IPS-20b (cell line): ENCODE measurements around the gene TPSG1.
"Not testable (repeated sequence)": the region's sequence is repeated elsewhere in the genome, so short reads cannot be mapped to it uniquely, and the experiment has no call there.

Source experiments
- H3K27ac ChIP-seq: one replicate; pipeline ENCODE4 v1.5.1; 2013; ENCODE audit warnings: low read length
- H3K27me3 ChIP-seq: 2 replicates; pipeline ENCODE4 v1.6.1; 2013; ENCODE audit warnings: mild to moderate bottlenecking, low read length, inconsistent platforms; ENCODE audit not compliant: insufficient read depth
- H3K36me3 ChIP-seq: 2 replicates; pipeline ENCODE4 v1.6.1; 2013; ENCODE audit warnings: low read depth, mild to moderate bottlenecking, inconsistent platforms, low read length, moderate library complexity; ENCODE audit not compliant: insufficient read depth
- H3K4me1 ChIP-seq: 2 replicates; pipeline ENCODE4 v1.6.1; 2013; ENCODE audit warnings: mild to moderate bottlenecking, control low read depth, inconsistent platforms, low read length, moderate library complexity; ENCODE audit not compliant: insufficient read depth
- H3K4me3 ChIP-seq: 2 replicates; pipeline ENCODE4 v1.5.1; 2013; ENCODE audit warnings: mild to moderate bottlenecking, low read length, inconsistent platforms
- H3K9ac ChIP-seq: 2 replicates; pipeline ENCODE4 v1.6.1; 2013; ENCODE audit warnings: low read depth, mild to moderate bottlenecking, inconsistent platforms, low read length, moderate library complexity
- H3K9me3 ChIP-seq: 2 replicates; pipeline ENCODE4 v1.6.1; 2013; ENCODE audit warnings: mild to moderate bottlenecking, low read depth, low read length, inconsistent platforms; ENCODE audit not compliant: insufficient read depth

TPSG1 gene

DNA sequence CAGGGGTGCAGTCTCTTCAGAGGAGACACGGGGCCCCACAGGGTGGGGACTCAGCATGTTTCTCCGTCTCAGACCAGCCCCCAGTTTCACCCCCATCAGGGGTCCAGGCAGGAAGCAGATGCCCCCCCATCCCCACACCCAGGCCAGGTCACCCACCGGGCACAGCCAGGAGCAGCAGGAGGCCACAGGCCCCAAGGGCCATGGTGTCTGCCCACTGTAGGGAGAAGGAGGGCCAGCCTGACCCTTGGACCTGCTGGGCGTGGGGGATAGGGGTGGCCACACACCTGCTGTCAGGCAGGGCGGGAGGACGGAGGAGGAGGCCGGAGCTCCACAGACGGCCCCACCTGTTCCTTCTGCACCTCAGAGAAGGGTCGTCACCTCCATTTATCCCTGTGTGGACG, at the start of gene TPSG1:
TSS of gene TPSG1 (minus strand) at position 218 of the 401 bp plus-strand sequence. CDS start at position 202, 16 bp downstream.
- H3K4me3 ChIP-seq: no peak within 1 kb of the TSS
- 0 out of 2 replicates have a peak, but pooled peaks cover 5% of the 10 kb centered on the region for H3K36me3 ChIP-seq
- no peak within 1 kb of the TSS for H3K9ac ChIP-seq
- H3K27ac ChIP-seq: no peak within 1 kb of the TSS
- H3K9me3 ChIP-seq: no peaks in the 10 kb centered on the region
- no peaks in the 10 kb centered on the region for H3K27me3 ChIP-seq
- no peaks in the 10 kb centered on the region for H3K4me1 ChIP-seq

DNA sequence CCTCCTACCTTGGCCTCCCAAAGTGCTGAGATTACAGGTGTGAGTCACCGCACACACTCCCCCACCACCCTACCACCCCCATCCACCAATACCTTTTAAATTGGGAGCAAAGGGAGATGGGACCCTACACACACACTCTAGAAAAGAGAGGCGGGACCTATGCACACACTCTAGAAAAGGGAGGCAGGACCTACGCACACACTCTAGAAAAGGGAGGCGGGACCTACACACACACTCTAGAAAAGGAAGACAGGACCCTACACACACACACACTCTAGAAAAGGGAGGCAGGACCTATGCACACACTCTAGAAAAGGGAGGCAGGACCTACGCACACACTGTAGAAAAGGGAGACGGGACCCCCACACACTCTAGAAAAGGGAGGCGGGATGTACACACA, 49.7 kb upstream of the TPSG1 start:
- Histone ChIP-seq H3K27me3 (no peaks in the 10 kb centered on the region), H3K9ac (no peak overlapping the region), H3K4me1 (no peaks in the 10 kb centered on the region), H3K36me3 (no peaks in the 10 kb centered on the region), H3K27ac (no peak overlapping the region), H3K9me3 (no peaks in the 10 kb centered on the region), H3K4me3 (no peak overlapping the region)

DNA sequence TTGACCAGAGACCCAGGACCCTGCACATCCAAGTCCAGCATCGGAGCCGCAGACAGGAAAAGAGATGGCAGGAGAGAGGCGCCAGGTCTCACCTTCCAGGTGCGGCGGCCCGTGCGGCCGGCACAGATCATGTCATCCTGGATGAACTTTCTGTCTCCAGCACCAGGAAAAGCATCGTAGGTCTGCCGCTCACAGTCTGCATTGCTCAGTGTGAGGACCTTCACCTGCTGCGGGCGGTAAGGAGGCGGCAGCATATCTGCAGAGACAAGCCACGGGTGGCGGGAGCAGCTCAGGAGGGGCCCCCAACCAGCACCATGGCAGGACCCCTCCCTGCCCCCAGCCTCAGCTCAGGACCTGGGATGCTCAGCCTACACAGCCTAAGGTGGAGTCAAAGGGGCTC, 48.7 kb upstream of the TPSG1 start:
- Histone ChIP-seq H3K36me3 (no peaks in the 10 kb centered on the region), H3K27me3 (no peaks in the 10 kb centered on the region), H3K4me3 (no peak overlapping the region), H3K9me3 (no peaks in the 10 kb centered on the region), H3K9ac (no peak overlapping the region), H3K4me1 (no peaks in the 10 kb centered on the region), H3K27ac (no peak overlapping the region)

DNA sequence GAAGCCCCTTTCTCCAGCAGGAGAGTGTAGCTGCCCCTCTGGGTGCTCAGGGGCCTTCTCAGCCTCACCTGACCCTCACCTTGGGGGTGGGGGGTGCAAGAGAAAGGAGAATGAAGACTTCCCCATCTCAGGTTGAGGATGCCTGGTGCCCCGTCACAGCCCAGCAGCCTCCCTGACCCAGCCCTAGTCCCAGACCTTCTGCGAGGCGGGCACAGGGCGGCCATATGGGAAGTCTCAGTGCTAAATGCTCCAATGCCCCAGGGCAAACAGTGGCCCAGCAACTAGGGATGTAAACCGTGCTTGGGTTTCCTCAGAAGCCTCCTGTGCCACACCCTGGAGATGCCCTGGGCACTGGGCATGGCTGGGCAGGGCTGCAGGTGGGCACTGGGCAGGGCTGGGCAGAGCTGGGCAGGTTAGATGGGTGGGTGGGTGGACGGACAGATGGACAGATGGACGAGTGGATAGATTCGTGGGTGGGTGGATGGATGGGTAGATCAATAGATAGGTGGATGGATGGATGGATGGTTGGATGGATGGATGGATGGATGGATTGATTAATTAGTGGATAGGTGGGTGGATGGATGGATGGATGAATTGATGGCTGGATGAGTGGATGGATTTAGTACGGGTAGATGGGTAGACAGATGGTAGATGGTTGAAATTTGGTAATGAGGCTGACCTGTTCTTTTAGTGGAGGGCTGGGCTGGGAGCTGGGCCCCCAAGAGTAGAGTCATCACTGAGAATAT, 47.6 kb upstream of the TPSG1 start:
- H3K36me3 ChIP-seq: no peaks in the 10 kb centered on the region
- no peaks in the 10 kb centered on the region for H3K27me3 ChIP-seq
- no peaks in the 10 kb centered on the region for H3K9me3 ChIP-seq
- no peak overlapping the region for H3K4me3 ChIP-seq
- H3K9ac ChIP-seq: no peak overlapping the region
- H3K27ac ChIP-seq: no peak overlapping the region
- no peaks in the 10 kb centered on the region for H3K4me1 ChIP-seq

DNA sequence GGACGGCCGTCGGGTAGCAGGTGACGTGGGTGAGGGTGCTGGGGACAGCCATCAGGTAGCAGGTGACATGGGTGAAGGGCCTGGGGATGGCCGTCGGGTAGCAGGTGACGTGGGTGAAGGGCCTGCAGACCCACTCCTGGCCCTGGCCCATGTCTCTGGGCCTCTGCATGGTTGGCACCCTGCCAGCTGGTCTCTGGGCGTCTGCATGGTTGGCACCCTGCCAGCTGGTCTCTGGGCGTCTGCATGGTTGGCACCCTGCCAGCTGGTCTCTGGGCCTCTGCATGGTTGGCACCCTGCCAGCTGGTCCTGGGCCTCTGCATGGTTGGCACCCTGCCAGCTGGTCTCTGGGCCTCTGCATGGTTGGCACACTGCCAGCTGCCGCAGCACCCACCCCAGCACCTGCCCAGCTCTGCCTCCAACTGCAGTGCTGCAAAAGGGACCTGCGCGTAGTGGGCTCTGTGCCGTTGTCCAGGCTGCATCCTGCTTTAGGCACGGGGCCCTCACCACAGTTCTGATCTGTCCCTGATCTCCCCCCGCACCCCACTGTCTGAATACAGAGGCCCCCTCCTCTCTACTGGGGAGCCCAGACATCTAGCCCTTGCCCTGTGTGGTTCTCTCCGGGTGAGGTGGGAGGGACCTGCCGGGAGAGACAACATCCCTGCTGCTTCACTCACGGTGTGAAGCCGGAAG, 46.8 kb upstream of the TPSG1 start:
- not testable (repeated sequence) for H3K9ac ChIP-seq, H3K9me3 ChIP-seq, H3K36me3 ChIP-seq, H3K4me1 ChIP-seq, H3K27ac ChIP-seq, H3K27me3 ChIP-seq, H3K4me3 ChIP-seq

DNA sequence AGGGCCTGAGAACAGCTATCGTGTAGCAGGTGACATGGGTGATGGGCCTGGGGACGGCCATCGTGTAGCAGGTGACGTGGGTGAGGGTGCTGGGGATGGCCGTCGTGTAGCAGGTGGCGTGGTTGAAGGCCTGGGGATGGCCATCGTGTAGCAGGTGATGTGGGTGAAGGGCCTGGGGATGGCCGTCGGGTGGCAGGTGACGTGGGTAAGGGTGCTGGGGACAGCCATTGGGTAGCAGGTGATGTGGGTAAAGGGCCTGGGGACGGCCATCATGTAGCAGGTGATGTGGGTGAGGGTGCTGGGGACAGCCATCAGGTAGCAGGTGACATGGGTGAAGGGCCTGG, 46.3 kb upstream of the TPSG1 start:
- Histone ChIP-seq H3K27me3 (peaks cover 2% of the 10 kb centered on the region; the same call in 1 of the 2 replicates), H3K9me3 (no peaks in the 10 kb centered on the region), H3K4me3 (no peak overlapping the region), H3K36me3 (no peaks in the 10 kb centered on the region), H3K27ac (no peak overlapping the region), H3K4me1 (no peaks in the 10 kb centered on the region), H3K9ac (no peak overlapping the region)

DNA sequence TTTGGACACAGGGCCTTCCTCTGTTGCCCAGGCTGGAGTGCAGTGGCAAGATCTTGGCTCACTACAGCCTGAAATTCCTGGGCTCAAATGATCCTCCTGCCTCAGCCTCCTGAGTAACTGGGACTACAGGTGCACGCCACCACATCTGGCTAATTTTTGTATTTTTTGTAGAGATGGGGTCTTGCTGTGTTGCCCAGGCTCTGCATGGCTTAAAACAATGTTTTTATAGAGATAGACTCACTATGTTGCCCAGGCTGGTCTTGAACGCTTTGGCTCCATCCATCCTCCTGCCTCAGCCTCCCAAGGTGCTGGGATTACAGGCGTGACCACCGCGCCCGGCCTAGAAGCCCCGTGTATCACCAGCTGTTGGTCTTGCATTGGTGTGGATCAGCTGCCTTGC, 44.4 kb upstream of the TPSG1 start:
- H3K36me3 ChIP-seq, H3K9ac ChIP-seq, H3K4me1 ChIP-seq, H3K4me3 ChIP-seq, H3K27me3 ChIP-seq, H3K27ac ChIP-seq, H3K9me3 ChIP-seq: not testable (repeated sequence)

DNA sequence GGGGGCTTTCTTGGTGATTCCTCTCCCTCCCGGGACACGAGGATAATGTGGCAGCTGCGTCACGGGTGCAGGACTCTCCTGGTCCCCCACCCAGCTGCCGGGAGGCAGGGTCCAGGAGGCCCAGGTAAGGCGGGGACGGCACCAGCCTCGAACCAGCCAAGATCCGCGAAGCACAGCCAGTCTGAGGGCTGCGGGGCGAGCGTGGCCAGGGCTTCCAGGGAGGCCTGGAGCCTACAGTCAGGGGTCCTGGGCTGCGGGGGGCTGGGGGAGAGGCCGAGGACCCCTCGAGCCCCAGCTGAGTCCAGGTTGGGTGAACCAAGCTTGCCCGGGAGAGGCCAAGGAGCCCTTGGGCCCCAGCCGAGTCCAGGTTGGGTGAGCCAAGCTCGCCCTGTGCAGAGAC, 40.8 kb upstream of the TPSG1 start:
- H3K4me1 ChIP-seq: no peaks in the 10 kb centered on the region
- H3K27me3 ChIP-seq: peaks cover 22% of the 10 kb centered on the region
- H3K9me3 ChIP-seq: no peaks in the 10 kb centered on the region
- no peak overlapping the region for H3K4me3 ChIP-seq
- no peak overlapping the region for H3K9ac ChIP-seq
- H3K36me3 ChIP-seq: no peaks in the 10 kb centered on the region
- H3K27ac ChIP-seq: no peak overlapping the region

DNA sequence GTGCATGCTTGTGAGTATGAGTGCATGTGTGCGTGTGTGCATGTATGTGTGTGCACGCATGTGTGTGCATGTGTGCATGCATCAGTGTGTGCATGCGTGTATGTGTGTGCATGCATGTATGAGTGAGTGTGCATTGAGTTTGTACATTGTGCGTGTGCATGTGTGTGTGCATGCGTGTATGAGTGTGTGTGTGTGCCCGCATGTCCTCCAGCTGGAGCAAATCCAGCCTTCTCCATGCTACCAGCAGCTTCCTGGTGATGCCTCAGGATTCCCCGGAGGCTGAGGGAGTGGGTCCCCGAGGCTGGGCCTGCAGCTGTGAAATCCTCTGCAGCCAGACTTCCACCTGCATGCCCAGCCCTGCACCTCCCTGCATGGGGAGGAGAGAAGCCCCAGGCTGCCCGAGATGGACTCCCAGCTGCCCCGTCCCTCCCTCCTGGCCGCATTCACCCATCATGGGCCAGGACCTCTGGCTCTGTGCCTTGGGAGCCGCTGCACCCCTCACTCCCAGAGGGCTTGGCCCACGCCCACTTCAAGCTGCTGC, 40.1 kb upstream of the TPSG1 start:
- Histone ChIP-seq H3K27me3 (peaks cover 28% of the 10 kb centered on the region), H3K4me1 (no peaks in the 10 kb centered on the region), H3K36me3 (no peaks in the 10 kb centered on the region), H3K9me3 (no peaks in the 10 kb centered on the region), H3K9ac (no peak overlapping the region), H3K27ac (no peak overlapping the region), H3K4me3 (no peak overlapping the region)

DNA sequence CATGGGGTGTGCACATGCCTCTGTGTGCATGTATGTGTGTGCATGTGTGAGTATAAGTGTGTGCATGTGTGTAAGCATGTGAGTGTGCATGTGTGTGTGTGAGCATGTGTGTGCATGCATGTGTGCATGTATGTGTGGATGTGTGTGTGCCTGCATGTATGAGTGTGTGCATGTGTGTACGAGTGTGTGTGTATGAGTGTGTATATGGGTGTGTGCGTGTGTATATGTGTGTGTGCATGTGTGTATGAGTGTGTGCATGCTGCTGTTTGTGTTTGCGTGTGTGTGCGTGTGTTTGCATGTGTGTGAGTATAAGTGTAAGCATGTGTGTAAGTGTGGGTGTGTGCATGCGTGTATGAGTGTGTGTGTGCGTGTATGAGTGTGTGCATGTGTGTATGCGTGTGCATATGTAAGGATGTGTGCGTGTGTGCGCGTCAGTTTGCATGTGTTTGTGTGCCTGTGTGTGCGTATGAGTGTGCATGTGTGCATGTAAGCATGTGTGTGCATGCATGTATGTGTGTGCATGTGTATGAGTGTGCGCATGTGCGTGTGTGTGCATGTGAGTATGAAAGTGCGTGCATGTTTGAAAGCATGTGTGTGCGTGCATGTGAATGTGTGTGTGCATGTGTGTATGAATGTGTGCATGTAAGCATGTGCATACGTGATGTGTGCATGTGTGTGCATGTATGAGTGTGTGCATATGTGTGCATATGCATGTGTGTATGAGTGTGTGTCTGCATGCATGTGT, 39.4 kb upstream of the TPSG1 start:
- no peaks in the 10 kb centered on the region for H3K36me3 ChIP-seq
- no peak overlapping the region for H3K27ac ChIP-seq
- H3K4me1 ChIP-seq: no peaks in the 10 kb centered on the region
- no peaks in the 10 kb centered on the region for H3K9me3 ChIP-seq
- no peak overlapping the region for H3K9ac ChIP-seq
- peaks cover 35% of the 10 kb centered on the region for H3K27me3 ChIP-seq
- no peak overlapping the region for H3K4me3 ChIP-seq

DNA sequence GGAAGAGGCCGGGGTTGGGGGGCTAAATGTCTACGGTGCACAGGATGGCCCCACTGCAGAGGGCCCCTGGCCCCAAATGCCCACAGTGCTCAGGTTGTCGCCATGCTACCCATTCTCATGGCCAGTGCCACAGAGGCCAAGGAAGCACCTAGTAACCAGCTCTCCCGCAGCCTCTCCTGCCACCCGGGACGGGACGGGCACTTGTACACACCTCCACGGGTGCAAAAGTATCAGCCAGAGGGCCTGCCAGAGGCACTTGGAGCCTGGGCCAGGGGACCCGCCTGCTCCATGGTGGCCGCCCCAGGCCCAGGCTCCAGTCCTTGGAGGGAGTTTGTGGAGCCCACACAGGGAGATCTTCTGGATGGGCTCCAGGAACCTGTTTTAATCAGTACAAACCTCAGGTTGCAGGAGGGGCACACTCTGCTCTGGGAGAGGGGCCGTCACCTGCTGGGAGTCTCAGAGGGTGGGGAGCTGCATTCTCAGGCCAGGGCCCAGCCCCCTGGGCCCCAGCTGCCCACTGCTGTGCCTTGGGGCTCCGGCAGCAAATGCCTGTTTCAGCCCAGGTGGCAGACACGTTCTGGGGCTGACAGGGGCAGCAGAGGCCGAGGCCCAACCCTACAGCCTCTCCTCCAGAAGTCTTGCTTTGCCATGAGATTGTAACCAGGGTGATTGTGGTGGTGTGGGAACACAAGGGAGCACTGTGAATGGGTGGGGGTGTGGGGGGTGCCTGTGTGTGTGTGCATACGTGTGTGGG, 38.7 kb upstream of the TPSG1 start:
- H3K4me1 ChIP-seq: no peaks in the 10 kb centered on the region; the same call in 1 of the 2 replicates
- H3K27me3 ChIP-seq: peaks cover 42% of the 10 kb centered on the region
- no peaks in the 10 kb centered on the region for H3K9me3 ChIP-seq
- no peak overlapping the region for H3K27ac ChIP-seq
- H3K9ac ChIP-seq: no peak overlapping the region
- no peak overlapping the region for H3K4me3 ChIP-seq
- no peaks in the 10 kb centered on the region for H3K36me3 ChIP-seq
